GM12892 (cell line): ENCODE results near the gene CTNNBIP1.

Experiments
- POLR2A ChIP-seq: IDR thresholded peaks from 2 replicates; pipeline ENCODE4 v1.6.1; 2011; ENCODE audit warnings: low read depth, low read length, control low read depth
- POLR2AphosphoS5 ChIP-seq: IDR thresholded peaks from 2 replicates; pipeline ENCODE4 v1.6.1; 2011; ENCODE audit warnings: low read depth, low read length, control low read depth
- TAF1 ChIP-seq: IDR thresholded peaks from 2 replicates; pipeline ENCODE4 v1.6.1; 2011; ENCODE audit warnings: low read depth, mild to moderate bottlenecking, control low read depth, low read length, borderline replicate concordance

- TF ChIP-seq POLR2A, result no peak
- no peak for TF ChIP-seq TAF1
- TF ChIP-seq POLR2AphosphoS5, result no peak
Measured at GRCh38 chr1:9888886-9889285, 21.2 kb downstream of the CTNNBIP1 start.
